ENCODE results near the gene C11orf24. TPM values are rescaled to one million over a fixed set of nuclear protein-coding genes. Genes with fewer than 3 reads are reported as not detected.

Gene C11orf24
- total RNA-seq, 4 donors from 2014 or later = 79.2 to 198 (median 183) TPM

- DNase-seq = no peak
- no peak for TF ChIP-seq POLR2A (IDR thresholded peaks at IDR 0.05)
- TF ChIP-seq CTCF (IDR thresholded peaks at IDR 0.05) = no peak
- no peak overlapping the region for H3K4me3 ChIP-seq
- H3K4me1 ChIP-seq = no peaks in the 10 kb centered on the region
- no peaks in the 10 kb centered on the region for H3K36me3 ChIP-seq
- no peak overlapping the region for H3K27ac ChIP-seq
- peaks cover 0 to 5% (median 1%) of the 10 kb centered on the region in 4 donors for H3K9me3 ChIP-seq
- H3K27me3 ChIP-seq = no peaks in the 10 kb centered on the region
These were observed 45.4 kb downstream of the C11orf24 start for GRCh38 chr11:68226421-68226820.

GRCh38 chr11:68224606-68225005 is 47.2 kb downstream of the C11orf24 start:
- no peaks in the 10 kb centered on the region for H3K27me3 ChIP-seq
- no peak for DNase-seq
- H3K4me3 ChIP-seq = no peak overlapping the region
- TF ChIP-seq CTCF (IDR thresholded peaks at IDR 0.05) (no peak), POLR2A (IDR thresholded peaks at IDR 0.05) (no peak)
- no peaks in the 10 kb centered on the region for H3K4me1 ChIP-seq
- H3K9me3 ChIP-seq = peaks cover 0 to 2% (median 1%) of the 10 kb centered on the region in 4 donors
- H3K36me3 ChIP-seq = no peaks in the 10 kb centered on the region
- no peak overlapping the region for H3K27ac ChIP-seq

GRCh38 chr11:68223275-68223674 is 48.5 kb downstream of the C11orf24 start:
- H3K4me1 ChIP-seq = no peaks in the 10 kb centered on the region
- no peak for DNase-seq
- H3K36me3 ChIP-seq = no peaks in the 10 kb centered on the region
- no peak for TF ChIP-seq CTCF (IDR thresholded peaks at IDR 0.05)
- TF ChIP-seq POLR2A (IDR thresholded peaks at IDR 0.05) = no peak
- H3K4me3 ChIP-seq = no peak overlapping the region
- H3K27me3 ChIP-seq = no peaks in the 10 kb centered on the region
- no peaks in the 10 kb centered on the region for H3K9me3 ChIP-seq
- no peak overlapping the region for H3K27ac ChIP-seq

- no peak overlapping the region for H3K27ac ChIP-seq
- no peak overlapping the region for H3K4me3 ChIP-seq
- H3K27me3 ChIP-seq = no peaks in the 10 kb centered on the region
- no peak for DNase-seq
- H3K36me3 ChIP-seq = no peaks in the 10 kb centered on the region
- peaks cover 0 to 6% (median 0%) of the 10 kb centered on the region in 4 donors for H3K4me1 ChIP-seq
- H3K9me3 ChIP-seq = no peaks in the 10 kb centered on the region
- TF ChIP-seq CTCF (IDR thresholded peaks at IDR 0.05) (no peak), POLR2A (IDR thresholded peaks at IDR 0.05) (no peak)
These were observed 50.4 kb downstream of the C11orf24 start for GRCh38 chr11:68221406-68221805.

- Histone ChIP-seq H3K4me3 (peak overlapping the region in 1 of 4 donors; percentile 2), H3K27ac (peak overlapping the region in 3 of 4 donors; percentile 10 to 56 (median 56))
- peak in 2 of 3 donors; percentile 65 to 77 for DNase-seq
These were observed 55.4 kb downstream of the C11orf24 start for GRCh38 chr11:68216171-68216938.

More at GRCh38 chr11:68216171-68216938, 55.4 kb downstream of the C11orf24 start:
- Histone ChIP-seq H3K4me1 (peaks cover 0 to 37% (median 6%) of the 10 kb centered on the region in 4 donors), H3K36me3 (no peaks in the 10 kb centered on the region), H3K27me3 (no peaks in the 10 kb centered on the region), H3K9me3 (no peaks in the 10 kb centered on the region)
- peak; percentile 23 to 31 for TF ChIP-seq POLR2A (IDR thresholded peaks at IDR 0.05)
- TF ChIP-seq CTCF (IDR thresholded peaks at IDR 0.05) = no peak

Measured in Peyer's patch (tissue), 4 donors.